Motor neuron (in vitro differentiated cells): Measurements from ENCODE around the gene RRP15. TPM values are rescaled to one million over a fixed set of nuclear protein-coding genes. Genes with fewer than 3 reads are reported as not detected.
A peak's percentile ranks its signal among the peaks of the same experiment; 100 is the strongest.

Experiments
- ATAC-seq, 8 experiments: fragments of 200-7000 bp; cut with Tn5 transposase; replicated peaks in 6 of 8; 2 replicates each; pipeline ENCODE4 v1.8.0; 2021; ENCODE audit warnings: mild to moderate bottlenecking in 8 of 8, moderate library complexity in 8 of 8
- H3K27ac ChIP-seq, 2 donors: fragments of 250-450 bp; sonication (Bioruptor Pico); 2 replicates each; pipeline ENCODE4 v1.9.0; 2021; ENCODE audit warnings: antibody characterized with exemption in 2 of 2, mild to moderate bottlenecking in 2 of 2, moderate library complexity in 1 of 2
- H3K4me1 ChIP-seq, 2 donors: fragments of 250-450 bp; sonication (Bioruptor Pico); replicated peaks in 1 of 2; 2 replicates each; pipeline ENCODE4 v1.6.1; 2021; ENCODE audit warnings: antibody characterized with exemption in 2 of 2, mild to moderate bottlenecking in 2 of 2, moderate library complexity in 1 of 2
- H3K4me3 ChIP-seq, 5 donors: fragments of 250-450 bp; sonication (Bioruptor Pico); 2 replicates each; pipeline ENCODE4 v1.9.0; 2021; ENCODE audit warnings: antibody characterized with exemption in 5 of 5, mild to moderate bottlenecking in 5 of 5, moderate library complexity in 4 of 5
- WGBS, 10 experiments: fragments of 450-650 bp; shearing (Covaris generic); methylation state at CpG; one replicate each; pipeline ENCODE4 v1.0.0; 2022; 5-methylcytosine and 5-hydroxymethylcytosine counted together
- in situ Hi-C, 9 experiments: fragments of 400-800 bp; cut with MboI; loops; one replicate each; pipeline ENCODE4 v1.15.0; 2021; ENCODE audit warnings: low sequenced_read_pairs in 9 of 9, low pct_unique_long_range_greater_than_20kb in 2 of 9; ENCODE audit not compliant: unreplicated experiment in 9 of 9
- total RNA-seq, 8 experiments: library from RNA; unstranded; fragments of 300-600 nt; gene quantifications; 2 replicates each; pipeline versions ENCODE4 v1.2.3 to v1.2.4, GENCODE V29; 2022

The RRP15 gene
- total RNA-seq, 8 experiments from 2014 or later, result 10.8 to 17.6 (median 14.5) TPM

- no peak for ATAC-seq
- H3K4me3 ChIP-seq, result no peak overlapping the region
- peaks cover 3 to 29% of the 10 kb centered on the region in 2 donors for H3K4me1 ChIP-seq
- in situ Hi-C loops, result loop anchor here in 2 of 9 experiments (25.0 kb wide), 2 partner anchors 1204 to 1304 kb away; no protein-coding TSS in a partner anchor
- H3K27ac ChIP-seq, result no peak overlapping the region
- 57 to 97% (median 84%) methylated on average over 1 to 3 of the region's 3 CpGs; no CpG with 5 or more reads in 1 of the 10 experiments for WGBS, 10 experiments
Measured at GRCh38 chr1:218357893-218358232, 72.8 kb downstream of the RRP15 start.

GRCh38 chr1:218361298-218362065 is 76.4 kb downstream of the RRP15 start:
- H3K4me1 ChIP-seq, result peaks cover 0 to 2% of the 10 kb centered on the region in 2 donors
- in situ Hi-C loops, result loop anchor here in 2 of 9 experiments (25.0 kb wide), 2 partner anchors 1201 to 1301 kb away; no protein-coding TSS in a partner anchor
- H3K4me3 ChIP-seq, result no peak overlapping the region
- no peak overlapping the region for H3K27ac ChIP-seq
- WGBS, 10 experiments, result 42 to 91% (median 83%) methylated on average over 2 to 7 of the region's 7 CpGs
- ATAC-seq, result peak in 7 of 8 experiments; percentile 16 to 81 (median 76)

- Histone ChIP-seq H3K27ac (no peak overlapping the region), H3K4me3 (no peak overlapping the region), H3K4me1 (peaks cover 0 to 2% of the 10 kb centered on the region in 2 donors)
- ATAC-seq, result no peak
- in situ Hi-C loops, result loop anchor here in 2 of 9 experiments (25.0 kb wide), 2 partner anchors 1200 to 1300 kb away; no protein-coding TSS in a partner anchor
- WGBS, 10 experiments, result 85 to 100% (median 91%) methylated on average over 3 to 5 of the region's 5 CpGs
Measured at GRCh38 chr1:218362418-218363076, 77.5 kb downstream of the RRP15 start.

- 75 to 100% (median 100%) methylated on average over 1 of the region's 1 CpG; no CpG with 5 or more reads in 5 of the 10 experiments for WGBS, 10 experiments
- Histone ChIP-seq H3K27ac (no peak overlapping the region), H3K4me3 (no peak overlapping the region), H3K4me1 (peaks cover 0 to 2% of the 10 kb centered on the region in 2 donors)
- in situ Hi-C loops, result loop anchor here in 2 of 9 experiments (25.0 kb wide), 2 partner anchors 1199 to 1299 kb away; no protein-coding TSS in a partner anchor
- ATAC-seq, result no peak
Measured at GRCh38 chr1:218363141-218363540, 78.0 kb downstream of the RRP15 start.

- Histone ChIP-seq H3K4me3 (no peak overlapping the region), H3K27ac (no peak overlapping the region), H3K4me1 (peaks cover 0 to 2% of the 10 kb centered on the region in 2 donors)
- 47 to 93% (median 82%) methylated on average over 3 to 8 of the region's 8 CpGs; no CpG with 5 or more reads in 1 of the 10 experiments for WGBS, 10 experiments
- in situ Hi-C loops, result loop anchor here in 2 of 9 experiments (25.0 kb wide), 2 partner anchors 1198 to 1298 kb away; no protein-coding TSS in a partner anchor
- ATAC-seq, result peak in 1 of 8 experiments; percentile 12
Measured at GRCh38 chr1:218364028-218364710, 79.1 kb downstream of the RRP15 start.

- in situ Hi-C loops, result loop anchor here in 2 of 9 experiments (25.0 kb wide), 2 partner anchors 1197 to 1297 kb away; no protein-coding TSS in a partner anchor
- 65 to 100% (median 96%) methylated on average over 4 to 14 of the region's 15 CpGs; no CpG with 5 or more reads in 1 of the 10 experiments for WGBS, 10 experiments
- Histone ChIP-seq H3K27ac (no peak overlapping the region), H3K4me1 (peaks cover 0 to 2% of the 10 kb centered on the region in 2 donors), H3K4me3 (no peak overlapping the region)
- no peak for ATAC-seq
Measured at GRCh38 chr1:218365226-218365999, 80.3 kb downstream of the RRP15 start.

- Histone ChIP-seq H3K27ac (no peak overlapping the region), H3K4me3 (no peak overlapping the region), H3K4me1 (peaks cover 2 to 4% of the 10 kb centered on the region in 2 donors)
- in situ Hi-C loops, result loop anchor here in 2 of 9 experiments (25.0 kb wide), 2 partner anchors 1196 to 1296 kb away; no protein-coding TSS in a partner anchor
- ATAC-seq, result peak in 4 of 8 experiments; percentile 58 to 87 (median 70)
- 0 to 93% (median 80%) methylated on average over 2 to 5 of the region's 5 CpGs; no CpG with 5 or more reads in 4 of the 10 experiments for WGBS, 10 experiments
Measured at GRCh38 chr1:218366322-218367052, 81.4 kb downstream of the RRP15 start.

GRCh38 chr1:218367118-218367517 is 82.0 kb downstream of the RRP15 start:
- peak in 1 of 8 experiments; percentile 44 for ATAC-seq
- peaks cover 8 to 10% of the 10 kb centered on the region in 2 donors for H3K4me1 ChIP-seq
- WGBS, 10 experiments, result 47 to 80% (median 70%) methylated on average over 1 to 4 of the region's 4 CpGs; no CpG with 5 or more reads in 1 of the 10 experiments
- H3K4me3 ChIP-seq, result no peak overlapping the region
- no peak overlapping the region for H3K27ac ChIP-seq
- in situ Hi-C loops, result loop anchor here in 2 of 9 experiments (25.0 kb wide), 2 partner anchors 1195 to 1295 kb away; no protein-coding TSS in a partner anchor

- in situ Hi-C loops, result loop anchor here in 2 of 9 experiments (25.0 kb wide), 2 partner anchors 1194 to 1294 kb away; no protein-coding TSS in a partner anchor
Measured at GRCh38 chr1:218368686-218369085, 83.6 kb downstream of the RRP15 start.

GRCh38 chr1:218369688-218370511 is 84.8 kb downstream of the RRP15 start:
- no peak overlapping the region for H3K27ac ChIP-seq
- 36 to 92% (median 88%) methylated on average over 1 to 2 of the region's 2 CpGs; no CpG with 5 or more reads in 3 of the 10 experiments for WGBS, 10 experiments
- peak in 1 of 8 experiments; percentile 26 for ATAC-seq
- H3K4me1 ChIP-seq, result peaks cover 23 to 24% of the 10 kb centered on the region in 2 donors
- H3K4me3 ChIP-seq, result no peak overlapping the region
- in situ Hi-C loops, result loop anchor here in 2 of 9 experiments (25.0 kb wide), 2 partner anchors 1192 to 1292 kb away; no protein-coding TSS in a partner anchor

More at GRCh38 chr1:218368686-218369085, 83.6 kb downstream of the RRP15 start:
- Histone ChIP-seq H3K4me1 (peaks cover 16% of the 10 kb centered on the region in 2 donors), H3K27ac (no peak overlapping the region), H3K4me3 (no peak overlapping the region)
- ATAC-seq, result no peak
- 89 to 100% (median 97%) methylated on average over 1 to 6 of the region's 7 CpGs; no CpG with 5 or more reads in 4 of the 10 experiments for WGBS, 10 experiments
